Stimulated activated CD4-positive, alpha-beta T cell treated with anti-CD3 and anti-CD28 coated beads, Interleukin-1b, Interleukin-23, amount 100 ng/mL, for 4 hours (primary cell): Measurements from ENCODE around the gene COLQ.

Experiments
- DNase-seq, 2 donors: peaks; one replicate each; pipeline ENCODE4 v3.0.0-alpha.2; 2020; ENCODE audit warnings: low read depth in 2 of 2

The COLQ gene

DNA sequence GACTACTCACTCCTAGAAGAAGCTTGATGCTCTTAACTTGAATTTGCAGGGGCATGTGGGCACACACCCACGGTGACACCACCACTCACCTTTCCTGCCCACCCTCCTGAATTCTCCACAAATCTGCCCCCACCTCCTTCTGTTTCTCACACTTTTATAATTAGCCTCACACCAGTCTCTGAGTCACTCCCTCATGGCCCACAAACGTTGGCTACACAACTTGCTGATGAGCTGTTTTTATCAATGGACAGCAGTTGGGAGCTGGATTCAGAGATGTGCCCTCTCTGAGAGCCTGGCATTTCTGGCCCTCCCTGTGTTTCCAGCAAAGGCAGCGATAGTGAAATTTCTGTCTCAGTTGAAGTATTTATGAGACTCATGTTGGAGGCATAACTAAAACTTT is 1.3 kb downstream of the COLQ start:
- no peak for DNase-seq

- DNase-seq = no peak
These were observed 2.4 kb downstream of the COLQ start for GRCh38 chr3:15519096-15519495.

DNA sequence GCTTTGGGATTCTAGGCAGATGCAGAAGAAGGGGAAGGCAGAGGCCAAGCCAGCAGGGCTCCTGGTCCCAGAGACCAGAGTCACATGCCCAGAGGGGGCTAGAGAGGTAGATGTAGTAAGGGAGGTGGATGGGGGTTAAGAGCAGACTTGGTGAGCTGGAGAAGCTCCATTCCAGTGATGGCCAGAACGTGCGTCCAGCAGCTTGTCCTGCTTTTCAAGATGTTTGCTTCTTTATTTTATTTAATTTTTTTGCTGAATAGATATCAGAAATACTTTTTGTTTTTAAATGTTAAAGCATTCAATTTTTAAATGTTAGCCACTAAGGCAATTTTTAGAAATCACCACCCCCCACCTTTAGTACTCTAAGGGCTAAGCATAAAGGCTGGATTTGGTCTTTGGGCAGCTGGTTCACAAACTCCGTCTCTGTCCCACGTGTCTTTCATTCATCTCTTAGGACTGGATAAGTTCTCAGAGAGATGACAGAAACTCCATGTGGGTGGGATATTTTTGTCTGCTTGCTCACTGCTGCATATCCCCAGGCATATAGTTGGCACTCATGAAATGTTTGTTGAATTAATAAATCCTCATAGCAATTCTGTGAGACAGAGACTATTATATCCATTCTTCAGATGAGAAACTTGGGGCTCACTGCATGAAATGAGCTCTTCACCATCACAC is 6.7 kb downstream of the COLQ start:
- no peak for DNase-seq

- DNase-seq = no peak
These were observed 7.5 kb downstream of the COLQ start for GRCh38 chr3:15513810-15514662.

- DNase-seq = no peak
These were observed 8.4 kb downstream of the COLQ start for GRCh38 chr3:15513116-15513515.

- no peak for DNase-seq
These were observed 9.3 kb downstream of the COLQ start for GRCh38 chr3:15512166-15512565.

- no peak for DNase-seq
These were observed 10.3 kb downstream of the COLQ start for GRCh38 chr3:15511156-15511555.

GRCh38 chr3:15510493-15510892 is 11.0 kb downstream of the COLQ start:
- DNase-seq = no peak

DNA sequence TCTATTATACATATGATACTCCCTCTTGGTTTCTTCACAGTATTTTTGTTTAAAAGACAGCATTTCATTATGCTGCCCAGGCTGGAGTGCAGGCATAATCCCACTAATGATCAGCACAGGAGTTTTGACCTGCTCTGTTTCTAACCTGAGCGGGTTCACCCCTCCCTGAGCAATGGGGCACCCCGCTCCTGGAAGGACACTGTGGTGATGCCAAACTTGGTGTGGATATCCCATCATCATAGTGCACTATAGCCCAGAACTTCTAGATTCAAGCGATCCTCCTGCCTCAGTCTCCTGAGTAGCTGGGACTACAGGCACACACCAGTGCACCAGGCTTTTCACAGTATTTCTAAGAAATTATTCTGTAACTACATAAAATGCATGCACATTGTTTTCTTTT is 14.9 kb downstream of the COLQ start:
- no peak for DNase-seq

- DNase-seq = no peak
These were observed 15.9 kb downstream of the COLQ start for GRCh38 chr3:15505479-15506165.

- no peak for DNase-seq
These were observed 18.9 kb downstream of the COLQ start for GRCh38 chr3:15502616-15503015.

DNA sequence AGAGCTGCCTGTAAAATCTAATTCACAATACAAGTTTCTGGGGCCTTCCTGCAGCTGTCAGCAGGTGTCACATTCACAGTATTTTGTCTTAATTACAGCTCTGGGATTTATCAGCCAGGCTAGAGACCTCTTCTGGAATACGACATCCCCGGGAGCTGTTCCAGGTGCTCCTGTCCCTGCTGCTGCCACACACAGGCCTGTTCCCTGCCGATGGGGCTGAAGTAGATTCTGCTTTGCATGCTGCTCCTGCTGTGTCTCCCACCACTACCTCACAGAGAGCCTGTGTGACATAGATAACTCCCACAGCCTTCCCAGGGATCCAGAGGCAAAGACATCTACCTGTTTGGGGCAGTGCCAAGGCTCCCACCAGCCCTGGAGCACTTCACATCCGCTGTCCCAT is 20.4 kb downstream of the COLQ start:
- DNase-seq = no peak

- DNase-seq = no peak
These were observed 21.3 kb downstream of the COLQ start for GRCh38 chr3:15500107-15500724.

DNA sequence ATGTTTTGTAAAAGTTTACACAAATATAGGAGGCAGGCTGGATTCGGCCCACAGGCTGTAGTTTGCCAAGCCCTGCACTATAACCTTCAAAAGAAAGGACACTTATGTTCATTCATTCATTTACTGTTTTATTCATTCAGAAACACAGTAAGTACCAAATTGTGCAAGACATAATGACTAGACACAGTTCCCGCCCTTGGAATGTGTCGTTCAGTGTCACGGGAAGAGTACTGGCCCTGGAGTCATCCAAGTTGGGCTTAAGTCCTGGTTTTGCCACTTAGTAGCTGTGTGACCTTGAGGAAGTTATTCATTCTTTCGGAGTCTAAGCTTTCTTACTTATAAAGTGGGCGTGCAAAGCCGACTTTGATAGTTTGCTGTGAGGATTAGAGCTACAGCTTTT is 22.0 kb downstream of the COLQ start:
- no peak for DNase-seq

- DNase-seq = no peak
These were observed 22.9 kb downstream of the COLQ start for GRCh38 chr3:15498431-15499214.

DNA sequence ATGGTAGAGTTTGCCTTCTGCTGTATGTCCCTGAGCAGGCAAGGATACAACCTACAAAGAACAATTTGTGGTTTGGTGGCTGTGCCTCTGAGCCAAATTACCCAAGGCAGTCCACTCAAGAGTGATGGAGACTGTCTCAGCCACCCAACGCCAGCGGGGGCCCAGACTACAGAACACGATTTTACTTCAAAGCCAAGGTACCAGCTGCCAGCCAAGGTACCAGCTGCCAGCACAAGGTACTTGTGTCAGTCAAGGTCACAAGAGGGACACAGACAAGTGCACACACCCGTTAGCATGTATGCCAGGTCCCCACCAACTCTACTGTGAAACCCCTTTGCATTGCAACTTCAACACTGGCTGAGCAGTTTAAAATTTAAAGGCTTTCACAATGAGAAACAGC is 23.5 kb downstream of the COLQ start:
- DNase-seq = no peak

- no peak for DNase-seq
These were observed 25.2 kb downstream of the COLQ start for GRCh38 chr3:15496341-15496664.

GRCh38 chr3:15495461-15496340 is 25.8 kb downstream of the COLQ start:
- no peak for DNase-seq

DNA sequence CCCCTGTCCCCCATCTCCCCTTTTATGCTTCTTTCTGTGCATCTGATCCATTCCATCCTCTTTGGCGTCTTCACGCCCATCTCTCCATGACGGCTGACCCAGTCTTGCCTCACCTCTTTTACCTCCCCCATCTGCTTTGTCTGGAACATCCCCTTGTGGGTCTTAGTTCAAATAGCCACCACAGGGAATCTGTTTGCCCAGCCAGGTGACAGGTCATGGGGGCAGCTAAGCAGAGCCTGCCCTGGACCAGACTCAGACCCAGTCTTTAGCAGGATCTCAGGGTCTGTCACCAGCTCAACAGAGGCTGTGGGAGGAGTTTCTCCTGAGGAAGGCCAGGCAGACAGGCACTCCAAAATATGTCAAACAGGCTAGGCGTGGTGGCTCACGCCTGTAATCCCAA is 28.1 kb downstream of the COLQ start:
- no peak for DNase-seq

- no peak for DNase-seq
These were observed 28.6 kb downstream of the COLQ start for GRCh38 chr3:15492847-15493360.
